SK-N-SH treated with all-trans-retinoic acid at 6 μM for 48 hours (cell line): ENCODE measurements around the gene NARF.

ENCODE experiments used
- ATAC-seq: fragments of 200-7000 bp; cut with Tn5 transposase; 3 replicates; pipeline ENCODE4 v1.9.1; 2020; ENCODE audit warnings: mild to moderate bottlenecking, moderate library complexity
- ARNTL ChIP-seq: fragments of 450-650 bp; formaldehyde crosslinking; IDR thresholded peaks from 2 replicates; pipeline ENCODE4 v1.5.0; 2020; ENCODE audit warnings: low read depth, mild to moderate bottlenecking, moderate library complexity, borderline replicate concordance
- BACH2 ChIP-seq: fragments of 250-450 bp; sonication (Bioruptor Pico); IDR thresholded peaks from 2 replicates; pipeline ENCODE4 v1.9.0; 2021; ENCODE audit warnings: mild to moderate bottlenecking, borderline replicate concordance
- CREB5 ChIP-seq: fragments of 250-450 bp; sonication (Bioruptor Pico); IDR thresholded peaks from 2 replicates; pipeline ENCODE4 v1.5.1; 2020; ENCODE audit warnings: low read depth, mild to moderate bottlenecking, moderate library complexity
- CSDC2 ChIP-seq: fragments of 250-450 bp; sonication (Bioruptor Pico); IDR thresholded peaks from 2 replicates; pipeline ENCODE4 v1.5.0; 2020; ENCODE audit warnings: mild to moderate bottlenecking, moderate library complexity
- CSRNP3 ChIP-seq: fragments of 250-450 bp; sonication (Bioruptor Pico); IDR thresholded peaks from 2 replicates; pipeline ENCODE4 v1.5.1; 2021; ENCODE audit warnings: mild to moderate bottlenecking, moderate library complexity
- ESRRG ChIP-seq: fragments of 250-450 bp; sonication (Bioruptor Pico); IDR thresholded peaks from 2 replicates; pipeline ENCODE4 v1.6.1; 2021; ENCODE audit warnings: mild to moderate bottlenecking
- ISL1 ChIP-seq: fragments of 250-450 bp; sonication (Bioruptor Pico); IDR thresholded peaks from 2 replicates; pipeline ENCODE4 v2.1.2; 2022; ENCODE audit warnings: mild to moderate bottlenecking, moderate library complexity
- TOX ChIP-seq: fragments of 250-450 bp; sonication (Bioruptor Pico); IDR thresholded peaks from 2 replicates; pipeline ENCODE4 v1.8.0; 2021; ENCODE audit warnings: mild to moderate bottlenecking, moderate library complexity, borderline replicate concordance
- ZC3H10 ChIP-seq: fragments of 250-450 bp; sonication (Bioruptor Pico); IDR thresholded peaks from 2 replicates; pipeline ENCODE4 v1.5.1; 2021; ENCODE audit warnings: mild to moderate bottlenecking, moderate library complexity
- ZFP3 ChIP-seq: fragments of 250-450 bp; sonication (Bioruptor Pico); IDR thresholded peaks from 2 replicates; pipeline ENCODE4 v1.5.0; 2020; ENCODE audit warnings: mild to moderate bottlenecking, moderate library complexity
- ZFP30 ChIP-seq: fragments of 450-650 bp; formaldehyde crosslinking; IDR thresholded peaks from 2 replicates; pipeline ENCODE4 v1.5.0; 2022; ENCODE audit warnings: mild to moderate bottlenecking, moderate library complexity
- ZNF565 ChIP-seq: fragments of 450-650 bp; formaldehyde crosslinking; conservative IDR thresholded peaks from 2 replicates; pipeline ENCODE4 v1.5.0; 2020; ENCODE audit warnings: low read depth, mild to moderate bottlenecking, moderate library complexity
- ZNF70 ChIP-seq: fragments of 450-650 bp; formaldehyde crosslinking; IDR thresholded peaks from 2 replicates; pipeline ENCODE4 v1.5.0; 2020; ENCODE audit warnings: mild to moderate bottlenecking, moderate library complexity
- ZNF8 ChIP-seq: fragments of 450-650 bp; formaldehyde crosslinking; IDR thresholded peaks from 2 replicates; pipeline ENCODE4 v1.5.0; 2020; ENCODE audit warnings: mild to moderate bottlenecking, moderate library complexity
- TF ChIP-seq, protein P1 (sequence below): fragments of 250-450 bp; sonication (Bioruptor Pico); IDR thresholded peaks from 2 replicates; pipeline ENCODE4 v1.8.0; 2020; ENCODE audit warnings: mild to moderate bottlenecking, moderate library complexity, borderline replicate concordance
- TF ChIP-seq, protein P2 (sequence below): fragments of 250-450 bp; sonication (Bioruptor Pico); IDR thresholded peaks from 2 replicates; pipeline ENCODE4 v1.8.0; 2021; ENCODE audit warnings: low read depth, mild to moderate bottlenecking, moderate library complexity, borderline replicate concordance

The NARF gene

DNA sequence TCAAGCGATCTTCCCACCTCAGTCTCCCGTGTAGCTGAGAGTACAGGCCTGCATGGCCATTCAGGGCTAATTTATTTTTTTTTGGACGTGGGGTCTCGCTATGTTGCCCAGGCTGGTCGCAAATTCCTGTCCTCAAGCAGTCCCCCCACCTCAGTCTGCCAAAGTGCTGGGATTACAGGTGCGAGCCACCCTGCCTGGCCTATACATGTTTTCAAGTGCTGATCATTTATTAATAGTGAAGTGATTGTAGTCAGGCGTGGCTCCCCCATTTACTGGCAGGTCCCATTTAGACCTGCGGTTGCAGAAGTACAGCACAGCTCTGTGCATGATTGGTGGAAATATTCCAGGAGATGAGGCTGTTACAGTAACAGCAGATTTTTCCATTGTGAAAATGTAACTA, 69.4 kb downstream of the NARF start:
- ATAC-seq = no peak
- TF ChIP-seq ISL1 (CRISPR knock-in tag) = no peak
- TF ChIP-seq ZFP3 (CRISPR knock-in tag) = no peak
- TF ChIP-seq TOX (CRISPR knock-in tag) = no peak
- no peak for TF ChIP-seq ARNTL (CRISPR knock-in tag)
- no peak for TF ChIP-seq CSRNP3 (CRISPR knock-in tag)
- TF ChIP-seq, protein P1, sequence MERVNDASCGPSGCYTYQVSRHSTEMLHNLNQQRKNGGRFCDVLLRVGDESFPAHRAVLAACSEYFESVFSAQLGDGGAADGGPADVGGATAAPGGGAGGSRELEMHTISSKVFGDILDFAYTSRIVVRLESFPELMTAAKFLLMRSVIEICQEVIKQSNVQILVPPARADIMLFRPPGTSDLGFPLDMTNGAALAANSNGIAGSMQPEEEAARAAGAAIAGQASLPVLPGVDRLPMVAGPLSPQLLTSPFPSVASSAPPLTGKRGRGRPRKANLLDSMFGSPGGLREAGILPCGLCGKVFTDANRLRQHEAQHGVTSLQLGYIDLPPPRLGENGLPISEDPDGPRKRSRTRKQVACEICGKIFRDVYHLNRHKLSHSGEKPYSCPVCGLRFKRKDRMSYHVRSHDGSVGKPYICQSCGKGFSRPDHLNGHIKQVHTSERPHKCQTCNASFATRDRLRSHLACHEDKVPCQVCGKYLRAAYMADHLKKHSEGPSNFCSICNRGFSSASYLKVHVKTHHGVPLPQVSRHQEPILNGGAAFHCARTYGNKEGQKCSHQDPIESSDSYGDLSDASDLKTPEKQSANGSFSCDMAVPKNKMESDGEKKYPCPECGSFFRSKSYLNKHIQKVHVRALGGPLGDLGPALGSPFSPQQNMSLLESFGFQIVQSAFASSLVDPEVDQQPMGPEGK (CRISPR knock-in tag) = no peak
- no peak for TF ChIP-seq ZC3H10 (CRISPR knock-in tag)
- TF ChIP-seq, protein P2, sequence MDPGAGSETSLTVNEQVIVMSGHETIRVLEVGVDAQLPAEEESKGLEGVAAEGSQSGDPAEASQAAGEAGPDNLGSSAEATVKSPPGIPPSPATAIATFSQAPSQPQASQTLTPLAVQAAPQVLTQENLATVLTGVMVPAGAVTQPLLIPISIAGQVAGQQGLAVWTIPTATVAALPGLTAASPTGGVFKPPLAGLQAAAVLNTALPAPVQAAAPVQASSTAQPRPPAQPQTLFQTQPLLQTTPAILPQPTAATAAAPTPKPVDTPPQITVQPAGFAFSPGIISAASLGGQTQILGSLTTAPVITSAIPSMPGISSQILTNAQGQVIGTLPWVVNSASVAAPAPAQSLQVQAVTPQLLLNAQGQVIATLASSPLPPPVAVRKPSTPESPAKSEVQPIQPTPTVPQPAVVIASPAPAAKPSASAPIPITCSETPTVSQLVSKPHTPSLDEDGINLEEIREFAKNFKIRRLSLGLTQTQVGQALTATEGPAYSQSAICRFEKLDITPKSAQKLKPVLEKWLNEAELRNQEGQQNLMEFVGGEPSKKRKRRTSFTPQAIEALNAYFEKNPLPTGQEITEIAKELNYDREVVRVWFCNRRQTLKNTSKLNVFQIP (CRISPR knock-in tag) = no peak
- no peak for TF ChIP-seq ZNF8 (CRISPR knock-in tag)

- no peak for TF ChIP-seq ESRRG (CRISPR knock-in tag)
- TF ChIP-seq ZC3H10 (CRISPR knock-in tag) = no peak
- TF ChIP-seq, protein P2 (CRISPR knock-in tag) = no peak
- TF ChIP-seq CSDC2 (CRISPR knock-in tag) = no peak
- no peak for TF ChIP-seq TOX (CRISPR knock-in tag)
- TF ChIP-seq ZNF70 = no peak; the same call in 1 of the 2 replicates
- ATAC-seq = peak; percentile 94
These were observed 70.1 kb downstream of the NARF start for GRCh38 chr17:82528484-82529265.

- no peak for ATAC-seq
- TF ChIP-seq ZNF565 (CRISPR knock-in tag) (no peak), ZNF8 (CRISPR knock-in tag) (no peak), ZNF70 (no peak), TOX (CRISPR knock-in tag) (no peak)
- TF ChIP-seq, protein P2 (CRISPR knock-in tag) = no peak
- TF ChIP-seq, all 23 proteins: peak for 0
These were observed 71.4 kb downstream of the NARF start for GRCh38 chr17:82529914-82530300.

DNA sequence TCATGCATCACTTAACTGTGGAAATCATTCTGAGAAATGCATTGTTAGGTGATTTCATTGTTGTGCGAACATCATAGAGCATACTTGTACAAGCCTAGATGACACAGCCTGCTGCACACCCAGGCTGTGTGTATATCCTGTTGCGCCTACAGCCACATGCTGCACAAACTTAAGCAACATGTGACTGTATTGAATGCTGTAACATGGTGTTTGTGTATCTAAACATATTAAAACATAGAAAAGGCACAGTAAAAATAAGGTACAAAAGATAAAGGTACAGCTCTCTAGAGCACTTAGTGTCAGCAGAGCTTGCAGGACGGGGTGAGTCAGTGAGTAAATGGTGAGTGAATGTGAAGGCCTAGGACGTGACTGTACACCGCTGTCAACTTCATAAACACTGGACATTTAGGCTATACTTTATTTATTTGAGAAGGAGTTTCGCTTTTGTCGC, 72.9 kb downstream of the NARF start:
- peak; percentile 61 for ATAC-seq
- TF ChIP-seq ZC3H10 (CRISPR knock-in tag) = no peak
- no peak for TF ChIP-seq CREB5
- TF ChIP-seq ZFP30 (CRISPR knock-in tag) = no peak
- no peak for TF ChIP-seq BACH2 (CRISPR knock-in tag)
